ENCODE results near the gene ABCA7. TPM values are rescaled to one million over a fixed set of nuclear protein-coding genes. Genes with fewer than 3 reads are reported as not detected.

Gene ABCA7
- total and polyA plus RNA-seq, 2 of the 13 experiments (the other 11 are each of a cell fraction or from before 2014, with no cell fraction given): 4.4 to 32.4 TPM

- TF ChIP-seq SYNCRIP (IDR thresholded peaks at IDR 0.05; ENCODE audit: insufficient read depth, low read depth, low read length) (no peak), YEATS2 (CRISPR knock-in tag; IDR thresholded peaks at IDR 0.05; ENCODE audit: borderline replicate concordance) (0 out of 2 replicates have a peak, but pooled peaks have one; percentile 56), SSRP1 (CRISPR knock-in tag; IDR thresholded peaks at IDR 0.05) (no peak), ZNF747 (CRISPR knock-in tag; IDR thresholded peaks at IDR 0.05; ENCODE audit: borderline replicate concordance) (0 out of 2 replicates have a peak, but pooled peaks have one; percentile 8), MXD4 (CRISPR knock-in tag; IDR thresholded peaks at IDR 0.05) (peak; percentile 48; the same call in 1 of the 2 replicates), HNF4A (CRISPR knock-in tag; IDR thresholded peaks at IDR 0.05) (peak; percentile 11; the same call in 1 of the 2 replicates), RBFOX2 (IDR thresholded peaks at IDR 0.05; ENCODE audit: low read depth, low read length) (peak; percentile 73; the same call in 1 of the 2 replicates), HMGXB3 (CRISPR knock-in tag; IDR thresholded peaks at IDR 0.05; ENCODE audit: borderline replicate concordance) (no peak), REPIN1 (CRISPR knock-in tag; IDR thresholded peaks at IDR 0.05; ENCODE audit: borderline replicate concordance, low read depth) (peak; percentile 13; the same call in 1 of the 2 replicates), ZNF343 (CRISPR knock-in tag; IDR thresholded peaks at IDR 0.05) (peak; percentile 34; the same call in 1 of the 2 replicates), NCOA2 (CRISPR knock-in tag; IDR thresholded peaks at IDR 0.05) (peak; percentile 30; the same call in 1 of the 2 replicates), MTA1 (CRISPR knock-in tag; IDR thresholded peaks at IDR 0.05; ENCODE audit: borderline replicate concordance) (peak; percentile 30; the same call in 1 of the 2 replicates), ZNF740 (CRISPR knock-in tag; IDR thresholded peaks at IDR 0.05) (peak; percentile 49; the same call in 1 of the 2 replicates), KDM5B (CRISPR knock-in tag; IDR thresholded peaks at IDR 0.05; ENCODE audit: borderline replicate concordance) (peak; percentile 77; the same call in 1 of the 2 replicates), ZMYM3 (CRISPR knock-in tag; IDR thresholded peaks at IDR 0.05) (0 out of 2 replicates have a peak, but pooled peaks have one; percentile 46), RCOR2 (CRISPR knock-in tag; IDR thresholded peaks at IDR 0.05) (0 out of 2 replicates have a peak, but pooled peaks have one; percentile 17), FOXP4 (CRISPR knock-in tag; IDR thresholded peaks at IDR 0.05) (0 out of 2 replicates have a peak, but pooled peaks have one; percentile 10), RFXAP (CRISPR knock-in tag; IDR thresholded peaks at IDR 0.05; ENCODE audit: borderline replicate concordance) (no peak), NR0B2 (CRISPR knock-in tag; IDR thresholded peaks at IDR 0.05) (0 out of 2 replicates have a peak, but pooled peaks have one; percentile 33), ZNF430 (CRISPR knock-in tag; IDR thresholded peaks at IDR 0.05) (peak; percentile 39; the same call in 1 of the 2 replicates), ZNF788 (CRISPR knock-in tag; IDR thresholded peaks at IDR 0.05; ENCODE audit: borderline replicate concordance) (0 out of 2 replicates have a peak, but pooled peaks have one; percentile 14)
Measured at GRCh38 chr19:1028062-1028926, 11.6 kb upstream of the ABCA7 start (continued).

All from HepG2 (cell line).